Stimulated activated naive B cell treated with anti-CD40 and anti-IgM and Interleukin-4, amounts not matched to agents 10 μg/mL and 1 μg/mL and 100 μg/mL, for 72 hours (primary cell): ENCODE measurements around the gene WWOX.

Experiments used
- ATAC-seq, 2 donors: fragments of 150-1000 bp; cut with Tn5 transposase; replicated peaks; 2 replicates each; pipeline ENCODE4 v1.10.0; 2021; ENCODE audit warnings: moderate library complexity in 1 of 2
- DNase-seq: peaks from one replicate; pipeline ENCODE4 v3.0.0; 2021
- H3K27ac Mint-ChIP-seq: one replicate; pipeline ENCODE4 v1.8.0; 2022; ENCODE audit warnings: mild to moderate bottlenecking, mixed read lengths
- H3K27me3 Mint-ChIP-seq, 2 donors: one replicate each; pipeline ENCODE4 v1.8.0; 2022; ENCODE audit warnings: mixed read lengths in 2 of 2
- H3K36me3 Mint-ChIP-seq, 2 donors: one replicate each; pipeline ENCODE4 v1.8.0; 2022; ENCODE audit warnings: mixed read lengths in 2 of 2, mild to moderate bottlenecking in 1 of 2
- H3K4me1 Mint-ChIP-seq, 2 donors: one replicate each; pipeline ENCODE4 v1.8.0; 2022; ENCODE audit warnings: mixed read lengths in 2 of 2, mild to moderate bottlenecking in 1 of 2
- H3K4me3 Mint-ChIP-seq, 2 donors: one replicate each; pipeline ENCODE4 v1.8.0; 2022; ENCODE audit warnings: mild to moderate bottlenecking in 2 of 2, mixed read lengths in 2 of 2, moderate library complexity in 1 of 2
- H3K9me3 Mint-ChIP-seq, 2 donors: one replicate each; pipeline ENCODE4 v1.8.0; 2022; ENCODE audit warnings: mixed read lengths in 2 of 2, mild to moderate bottlenecking in 1 of 2

WWOX gene

GRCh38 chr16:78140818-78141466 lies 41.5 kb downstream of the WWOX start:
- H3K4me1 Mint-ChIP-seq, result peaks cover 2 to 32% of the 10 kb centered on the region in 2 donors
- no peak for ATAC-seq
- H3K9me3 Mint-ChIP-seq, result no peaks in the 10 kb centered on the region
- H3K27me3 Mint-ChIP-seq, result no peaks in the 10 kb centered on the region
- peaks cover 0 to 5% of the 10 kb centered on the region in 2 donors for H3K36me3 Mint-ChIP-seq
- no peak overlapping the region for H3K27ac Mint-ChIP-seq
- H3K4me3 Mint-ChIP-seq, result no peak overlapping the region
- DNase-seq, result no peak

- H3K4me3 Mint-ChIP-seq, result no peak overlapping the region
- peaks cover 0 to 2% of the 10 kb centered on the region in 2 donors for H3K36me3 Mint-ChIP-seq
- no peak overlapping the region for H3K27ac Mint-ChIP-seq
- ATAC-seq (no peak), DNase-seq (no peak)
- H3K27me3 Mint-ChIP-seq, result no peaks in the 10 kb centered on the region
- H3K9me3 Mint-ChIP-seq, result no peaks in the 10 kb centered on the region
- peaks cover 2 to 24% of the 10 kb centered on the region in 2 donors for H3K4me1 Mint-ChIP-seq
These were observed 43.3 kb downstream of the WWOX start for GRCh38 chr16:78142788-78143187.

- peaks cover 0 to 7% of the 10 kb centered on the region in 2 donors for H3K4me1 Mint-ChIP-seq
- H3K9me3 Mint-ChIP-seq, result no peaks in the 10 kb centered on the region
- no peak overlapping the region for H3K4me3 Mint-ChIP-seq
- no peak overlapping the region for H3K27ac Mint-ChIP-seq
- H3K36me3 Mint-ChIP-seq, result peaks cover 0 to 6% of the 10 kb centered on the region in 2 donors
- DNase-seq (no peak), ATAC-seq (no peak)
- H3K27me3 Mint-ChIP-seq, result no peaks in the 10 kb centered on the region
These were observed 47.4 kb downstream of the WWOX start for GRCh38 chr16:78146807-78147206.

- no peak overlapping the region for H3K27ac Mint-ChIP-seq
- peaks cover 0 to 6% of the 10 kb centered on the region in 2 donors for H3K36me3 Mint-ChIP-seq
- ATAC-seq (no peak), DNase-seq (no peak)
- H3K4me3 Mint-ChIP-seq, result no peak overlapping the region
- H3K27me3 Mint-ChIP-seq, result no peaks in the 10 kb centered on the region
- no peaks in the 10 kb centered on the region for H3K9me3 Mint-ChIP-seq
- peaks cover 0 to 7% of the 10 kb centered on the region in 2 donors for H3K4me1 Mint-ChIP-seq
These were observed 48.5 kb downstream of the WWOX start for GRCh38 chr16:78147911-78148401.

- Mint-ChIP-seq H3K27me3 (no peaks in the 10 kb centered on the region), H3K9me3 (no peaks in the 10 kb centered on the region), H3K4me1 (peaks cover 0 to 7% of the 10 kb centered on the region in 2 donors), H3K4me3 (no peak overlapping the region), H3K36me3 (peaks cover 3 to 6% of the 10 kb centered on the region in 2 donors), H3K27ac (no peak overlapping the region)
- no peak for DNase-seq
- ATAC-seq, result no peak
These were observed 50.8 kb downstream of the WWOX start for GRCh38 chr16:78150233-78150632.

GRCh38 chr16:78154729-78155461 lies 55.4 kb downstream of the WWOX start:
- DNase-seq (no peak), ATAC-seq (no peak)
- Mint-ChIP-seq H3K4me3 (no peak overlapping the region), H3K27ac (no peak overlapping the region), H3K36me3 (peaks cover 6 to 9% of the 10 kb centered on the region in 2 donors), H3K9me3 (peaks cover 0 to 5% of the 10 kb centered on the region in 2 donors), H3K4me1 (no peaks in the 10 kb centered on the region), H3K27me3 (no peaks in the 10 kb centered on the region)

GRCh38 chr16:78155791-78156345 lies 56.4 kb downstream of the WWOX start:
- peaks cover 7 to 12% of the 10 kb centered on the region in 2 donors for H3K36me3 Mint-ChIP-seq
- no peak for ATAC-seq
- no peaks in the 10 kb centered on the region for H3K27me3 Mint-ChIP-seq
- H3K4me3 Mint-ChIP-seq, result no peak overlapping the region
- H3K27ac Mint-ChIP-seq, result no peak overlapping the region
- no peaks in the 10 kb centered on the region for H3K4me1 Mint-ChIP-seq
- H3K9me3 Mint-ChIP-seq, result peaks cover 0 to 7% of the 10 kb centered on the region in 2 donors
- no peak for DNase-seq

- H3K36me3 Mint-ChIP-seq, result peaks cover 22 to 33% of the 10 kb centered on the region in 2 donors
These were observed 61.7 kb downstream of the WWOX start for GRCh38 chr16:78161023-78161729.

GRCh38 chr16:78163772-78164670 lies 64.6 kb downstream of the WWOX start:
- Mint-ChIP-seq H3K36me3 (peaks cover 23 to 47% of the 10 kb centered on the region in 2 donors), H3K4me3 (no peak overlapping the region)

More at GRCh38 chr16:78161023-78161729, 61.7 kb downstream of the WWOX start:
- Mint-ChIP-seq H3K27me3 (no peaks in the 10 kb centered on the region), H3K4me3 (no peak overlapping the region), H3K27ac (no peak overlapping the region), H3K4me1 (no peaks in the 10 kb centered on the region), H3K9me3 (peaks cover 8 to 11% of the 10 kb centered on the region in 2 donors)
- DNase-seq, result no peak
- ATAC-seq, result no peak

GRCh38 chr16:78170494-78170933 lies 71.1 kb downstream of the WWOX start:
- H3K27me3 Mint-ChIP-seq, result no peaks in the 10 kb centered on the region
- no peaks in the 10 kb centered on the region for H3K4me1 Mint-ChIP-seq
- no peak overlapping the region for H3K4me3 Mint-ChIP-seq
- peaks cover 14 to 33% of the 10 kb centered on the region in 2 donors for H3K36me3 Mint-ChIP-seq
- DNase-seq (no peak), ATAC-seq (no peak)
- no peak overlapping the region for H3K27ac Mint-ChIP-seq
- H3K9me3 Mint-ChIP-seq, result peaks cover 0 to 6% of the 10 kb centered on the region in 2 donors

More at GRCh38 chr16:78163772-78164670, 64.6 kb downstream of the WWOX start:
- peaks cover 8 to 10% of the 10 kb centered on the region in 2 donors for H3K9me3 Mint-ChIP-seq
- DNase-seq, result no peak
- no peak for ATAC-seq
- no peak overlapping the region for H3K27ac Mint-ChIP-seq
- H3K4me1 Mint-ChIP-seq, result no peaks in the 10 kb centered on the region
- H3K27me3 Mint-ChIP-seq, result no peaks in the 10 kb centered on the region

- Mint-ChIP-seq H3K27ac (no peak overlapping the region), H3K9me3 (peaks cover 0 to 4% of the 10 kb centered on the region in 2 donors), H3K4me1 (peaks cover 1 to 4% of the 10 kb centered on the region in 2 donors), H3K4me3 (no peak overlapping the region), H3K36me3 (peaks cover 6 to 16% of the 10 kb centered on the region in 2 donors), H3K27me3 (no peaks in the 10 kb centered on the region)
- ATAC-seq, result no peak
- DNase-seq, result no peak
These were observed 75.8 kb downstream of the WWOX start for GRCh38 chr16:78175287-78175686.

GRCh38 chr16:78176435-78176834 lies 77.0 kb downstream of the WWOX start:
- H3K36me3 Mint-ChIP-seq, result peaks cover 6 to 16% of the 10 kb centered on the region in 2 donors
- DNase-seq (no peak), ATAC-seq (no peak)
- H3K27ac Mint-ChIP-seq, result no peak overlapping the region
- H3K4me1 Mint-ChIP-seq, result peaks cover 1 to 4% of the 10 kb centered on the region in 2 donors
- no peak overlapping the region for H3K4me3 Mint-ChIP-seq
- peaks cover 0 to 4% of the 10 kb centered on the region in 2 donors for H3K9me3 Mint-ChIP-seq
- no peaks in the 10 kb centered on the region for H3K27me3 Mint-ChIP-seq

GRCh38 chr16:78177218-78177617 lies 77.8 kb downstream of the WWOX start:
- no peak overlapping the region for H3K4me3 Mint-ChIP-seq
- peaks cover 6 to 16% of the 10 kb centered on the region in 2 donors for H3K36me3 Mint-ChIP-seq
- no peak for ATAC-seq
- peaks cover 1 to 4% of the 10 kb centered on the region in 2 donors for H3K4me1 Mint-ChIP-seq
- no peaks in the 10 kb centered on the region for H3K27me3 Mint-ChIP-seq
- peaks cover 0 to 4% of the 10 kb centered on the region in 2 donors for H3K9me3 Mint-ChIP-seq
- no peak for DNase-seq
- no peak overlapping the region for H3K27ac Mint-ChIP-seq
